ENCODE data around the gene NOG.
A peak's percentile ranks its signal among the peaks of the same experiment; 100 is the strongest.

Gene NOG

DNA sequence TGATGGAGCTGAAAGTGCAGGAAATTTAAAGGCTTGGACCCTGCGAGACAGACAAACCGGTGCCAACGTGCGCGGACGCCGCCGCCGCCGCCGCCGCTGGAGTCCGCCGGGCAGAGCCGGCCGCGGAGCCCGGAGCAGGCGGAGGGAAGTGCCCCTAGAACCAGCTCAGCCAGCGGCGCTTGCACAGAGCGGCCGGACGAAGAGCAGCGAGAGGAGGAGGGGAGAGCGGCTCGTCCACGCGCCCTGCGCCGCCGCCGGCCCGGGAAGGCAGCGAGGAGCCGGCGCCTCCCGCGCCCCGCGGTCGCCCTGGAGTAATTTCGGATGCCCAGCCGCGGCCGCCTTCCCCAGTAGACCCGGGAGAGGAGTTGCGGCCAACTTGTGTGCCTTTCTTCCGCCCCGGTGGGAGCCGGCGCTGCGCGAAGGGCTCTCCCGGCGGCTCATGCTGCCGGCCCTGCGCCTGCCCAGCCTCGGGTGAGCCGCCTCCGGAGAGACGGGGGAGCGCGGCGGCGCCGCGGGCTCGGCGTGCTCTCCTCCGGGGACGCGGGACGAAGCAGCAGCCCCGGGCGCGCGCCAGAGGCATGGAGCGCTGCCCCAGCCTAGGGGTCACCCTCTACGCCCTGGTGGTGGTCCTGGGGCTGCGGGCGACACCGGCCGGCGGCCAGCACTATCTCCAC is at the start of gene NOG:
Gene NOG (plus strand): TSS at position 54 of the 674 bp plus-strand sequence. CDS start 525 bp downstream, at position 579.
- no peak for DNase-seq

DNA sequence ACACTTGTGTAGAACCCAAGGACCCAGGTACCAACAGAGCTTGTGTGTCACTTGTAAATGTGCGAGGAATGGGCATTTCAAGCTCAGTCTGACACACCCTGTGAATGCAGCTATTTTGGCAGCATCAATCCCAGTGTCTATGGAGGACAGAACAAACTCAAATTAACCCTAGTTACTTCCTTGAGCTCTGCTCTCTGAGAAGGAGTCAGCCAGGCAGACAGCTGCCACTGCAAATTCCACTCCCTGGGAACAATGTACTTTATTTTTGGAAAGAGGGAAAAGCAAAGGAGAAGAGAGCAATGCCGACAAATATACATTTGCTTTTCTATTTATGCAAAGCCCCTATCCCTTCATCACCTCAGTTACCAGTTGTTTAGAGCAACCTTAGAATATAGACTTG is 48.4 kb upstream of the NOG start:
- no peak for DNase-seq

DNA sequence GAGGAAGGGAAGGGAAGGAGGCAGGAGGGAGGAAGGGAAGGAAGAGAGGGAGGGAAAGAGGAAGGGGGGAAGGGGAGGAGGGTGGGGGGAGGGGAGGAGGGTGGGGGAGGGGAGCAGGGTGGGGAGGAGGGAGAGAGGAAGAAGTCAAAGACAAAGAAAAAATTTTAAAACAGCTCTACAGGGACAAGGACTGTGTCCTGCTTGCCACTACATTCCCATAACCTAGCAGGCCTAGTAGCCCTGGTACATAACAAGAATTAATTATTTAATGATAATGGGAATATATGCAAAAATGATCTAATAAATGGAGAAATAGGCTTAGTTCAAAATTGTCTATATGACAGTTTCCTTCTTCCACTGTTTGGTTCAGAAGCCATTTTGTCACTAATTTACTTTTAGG is 47.6 kb upstream of the NOG start:
- DNase-seq = no peak

DNA sequence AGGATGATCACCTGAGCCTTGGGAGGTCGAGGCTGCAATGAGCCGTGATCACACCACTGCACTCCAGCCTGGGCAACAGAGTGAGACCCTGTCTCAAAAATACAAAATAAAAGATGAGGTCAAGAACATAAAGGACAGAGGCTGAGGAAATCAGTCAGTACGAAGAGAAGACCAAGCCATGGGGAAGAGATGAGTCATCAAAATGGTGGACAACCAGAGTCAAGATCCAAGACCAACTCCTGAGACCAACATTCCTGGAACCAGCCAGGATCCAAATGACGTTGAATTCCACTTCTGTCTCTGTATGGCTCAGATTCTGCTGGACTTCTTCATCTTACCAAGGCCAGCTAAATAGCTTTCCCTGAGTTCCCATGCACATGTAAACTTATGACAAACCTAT is 44.8 kb upstream of the NOG start:
- no peak for DNase-seq

DNA sequence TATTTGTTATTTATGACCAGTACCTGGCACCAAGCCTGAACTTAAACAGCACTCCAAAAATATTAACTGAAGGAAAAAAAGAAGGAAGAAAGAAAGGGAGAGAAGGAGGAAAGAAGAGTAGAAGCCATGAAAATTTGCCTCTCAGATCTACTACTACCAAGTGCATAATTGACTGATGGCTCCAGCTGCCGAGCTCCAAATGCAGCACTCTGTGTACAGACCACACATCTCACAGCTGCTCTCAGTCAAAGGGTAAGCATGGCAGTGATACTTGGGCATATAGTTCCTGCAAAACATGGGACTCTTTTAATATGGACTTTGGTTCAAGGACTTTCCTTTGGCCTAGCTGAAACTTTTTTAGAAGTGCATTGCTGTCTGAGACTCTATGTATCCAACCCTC is 44.0 kb upstream of the NOG start:
- DNase-seq = no peak

DNA sequence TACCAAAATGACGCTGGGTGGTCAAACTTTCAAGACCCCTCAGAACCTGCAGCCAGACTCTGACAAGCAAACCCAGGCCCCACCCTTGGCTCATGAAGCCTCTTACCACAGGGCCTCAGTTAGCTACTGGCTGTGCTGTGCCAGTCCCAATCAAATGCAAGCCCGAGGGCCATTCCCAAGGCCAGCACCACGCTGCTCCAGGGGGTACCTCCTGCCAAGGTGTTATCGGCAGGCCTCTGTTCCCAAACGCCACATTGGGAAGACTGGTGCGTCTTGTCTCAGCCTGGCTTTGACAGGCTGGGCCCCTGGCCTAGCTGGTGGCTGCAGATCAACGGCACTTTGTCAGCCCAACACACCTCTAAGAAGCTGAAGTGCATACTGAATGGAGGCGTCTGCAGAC is 35.8 kb upstream of the NOG start:
- no peak for DNase-seq

DNA sequence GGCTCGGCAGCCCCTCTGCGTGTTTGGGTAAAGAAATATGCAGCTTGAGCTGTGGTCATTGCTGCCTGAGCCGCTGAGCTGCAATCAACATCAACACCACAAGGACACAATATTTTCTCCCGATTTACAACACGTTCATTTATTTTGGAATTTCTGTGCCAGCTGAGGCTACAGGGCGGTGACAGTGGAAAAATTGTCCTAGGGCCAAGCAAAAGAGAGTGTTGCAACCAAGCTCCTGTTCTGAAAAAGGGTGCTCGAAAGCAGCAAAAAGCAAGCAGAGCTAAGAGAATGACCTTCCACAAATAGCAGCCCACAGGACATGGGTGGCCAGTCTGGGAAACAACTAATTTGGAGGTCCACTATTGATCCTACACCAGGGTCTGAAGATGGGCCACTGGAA is 35.4 kb upstream of the NOG start:
- no peak for DNase-seq

DNA sequence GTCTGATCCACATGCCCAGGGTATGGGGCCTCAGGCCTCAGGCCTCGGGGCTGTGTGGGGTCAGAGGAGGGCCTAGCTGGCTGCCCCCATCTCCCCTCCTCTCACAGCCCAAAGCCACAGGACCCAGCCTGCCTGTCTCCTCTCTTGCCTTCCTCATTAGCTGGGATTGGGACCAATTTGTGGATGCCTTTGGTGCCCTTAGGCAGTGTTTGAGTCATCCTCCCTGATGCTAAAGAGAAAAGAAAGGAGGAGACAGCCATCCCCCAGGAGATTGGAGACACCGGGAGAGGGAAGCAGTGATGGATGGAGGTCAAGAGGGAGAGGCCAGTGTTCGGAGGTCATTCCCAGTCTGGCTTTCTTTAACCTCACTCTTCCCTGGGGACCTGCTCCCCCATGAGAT is 23.3 kb upstream of the NOG start:
- no peak for DNase-seq

DNA sequence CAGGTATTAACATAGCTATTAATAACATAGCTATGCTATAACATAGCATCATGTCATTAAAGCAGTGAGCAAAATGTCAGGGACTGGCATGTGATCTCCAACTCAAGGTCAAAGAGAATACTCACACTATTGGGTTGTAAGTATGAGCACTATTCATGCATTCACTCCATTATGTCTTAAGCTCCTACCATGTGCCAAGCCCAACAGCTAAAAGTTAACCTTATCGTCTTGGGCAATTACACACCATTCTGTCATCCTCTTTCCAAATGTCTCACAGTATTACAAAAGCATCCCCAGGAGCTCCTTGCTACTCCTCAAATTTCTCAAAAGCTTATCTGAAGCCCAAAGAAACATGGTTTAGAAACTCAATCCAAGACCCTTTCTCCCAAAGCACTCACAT is 22.0 kb upstream of the NOG start:
- DNase-seq = no peak

DNA sequence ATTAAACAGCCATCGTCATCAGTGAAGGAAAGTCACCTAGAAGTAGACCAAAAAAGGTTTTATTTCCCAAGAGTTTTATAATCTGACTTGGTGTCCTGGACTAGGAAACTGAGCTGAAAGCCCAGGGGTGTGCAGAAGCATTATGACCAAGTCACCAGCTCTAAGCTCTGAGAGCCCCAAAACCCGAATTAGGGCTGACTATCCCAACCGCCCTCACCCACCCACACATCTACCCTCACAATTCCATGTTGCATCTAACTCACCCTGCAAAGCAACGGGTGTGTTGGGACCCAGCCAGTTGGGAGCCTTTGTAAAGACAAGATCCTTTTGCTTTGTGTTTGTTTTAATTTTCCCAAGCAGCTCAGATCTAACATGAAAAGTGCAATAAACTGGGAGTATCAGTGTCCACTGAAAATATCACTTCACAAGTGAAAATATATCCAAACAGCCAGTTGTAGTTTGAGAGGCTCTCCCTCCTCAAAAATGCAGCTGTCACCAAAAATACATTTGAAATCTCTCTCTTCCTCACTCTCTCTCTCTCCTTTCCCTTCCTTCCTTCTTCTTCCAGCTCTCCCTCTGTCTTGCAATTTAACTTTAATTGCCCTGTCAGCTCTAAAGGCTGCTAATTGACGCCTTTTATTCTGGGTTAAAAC is 16.2 kb upstream of the NOG start:
- DNase-seq = no peak

DNA sequence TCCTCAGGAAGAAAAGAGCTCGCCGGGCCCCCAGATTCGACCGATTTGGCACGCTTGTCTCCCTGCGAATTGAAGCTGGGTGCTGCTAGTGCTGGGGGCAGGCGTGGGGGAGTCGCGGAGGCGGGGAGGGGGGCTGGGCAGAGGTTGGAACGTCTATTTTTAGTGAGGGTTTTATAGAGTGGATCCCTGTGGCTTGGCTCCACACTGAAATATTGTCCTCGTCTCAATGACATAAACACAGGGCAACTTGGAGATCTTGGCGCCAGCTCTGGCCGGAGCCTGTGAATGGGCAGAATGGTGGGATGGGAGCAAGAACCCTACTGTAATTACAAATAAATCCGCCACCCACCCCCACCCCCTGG is 15.7 kb upstream of the NOG start:
- no peak for DNase-seq

DNA sequence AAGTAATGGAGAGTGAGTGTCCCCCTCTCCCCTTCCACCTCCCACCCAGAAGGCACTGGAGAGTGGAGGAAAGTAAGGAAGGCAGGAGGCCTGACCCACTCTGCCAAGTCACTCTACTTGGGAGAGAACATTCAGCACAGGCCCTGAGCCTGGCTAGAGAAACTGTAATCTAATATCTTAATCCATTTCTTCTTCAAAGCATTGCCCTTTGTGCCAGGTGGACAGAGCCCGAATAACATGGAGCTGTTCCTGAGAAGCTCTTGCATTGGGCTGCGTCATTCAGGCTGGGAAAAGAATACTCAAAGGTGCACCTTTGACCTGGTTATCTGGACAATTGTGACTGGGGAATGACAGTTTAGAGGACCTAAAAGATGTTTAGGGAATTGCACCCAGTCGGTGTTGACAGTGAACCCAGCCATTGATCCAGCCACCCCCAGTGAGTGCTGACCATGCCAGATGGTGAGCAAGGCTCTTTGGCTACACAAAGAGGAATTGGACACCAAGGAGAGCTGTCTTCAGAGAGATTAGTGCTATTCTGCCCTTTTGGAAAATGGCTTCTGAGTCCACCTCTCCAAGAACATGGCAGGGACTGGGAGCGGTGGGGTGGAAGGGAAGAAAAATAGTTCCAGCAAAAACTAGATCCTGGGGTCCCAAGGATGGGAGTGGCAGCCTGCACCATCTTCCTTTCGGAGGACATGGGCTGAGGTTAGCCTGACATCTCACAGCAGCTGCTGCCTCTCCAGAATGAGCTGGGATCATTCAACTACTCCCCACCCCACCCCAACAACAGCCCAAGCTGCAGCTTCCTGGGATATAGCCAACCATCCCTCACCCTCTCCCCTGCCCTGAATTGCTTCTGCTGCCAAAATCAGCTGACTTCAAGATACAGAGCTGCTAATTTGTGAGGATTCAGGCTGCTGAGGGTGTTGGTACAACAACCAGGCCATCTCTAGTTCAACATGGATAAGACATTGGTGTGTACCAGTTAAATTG is 11.6 kb upstream of the NOG start:
- DNase-seq = no peak

DNA sequence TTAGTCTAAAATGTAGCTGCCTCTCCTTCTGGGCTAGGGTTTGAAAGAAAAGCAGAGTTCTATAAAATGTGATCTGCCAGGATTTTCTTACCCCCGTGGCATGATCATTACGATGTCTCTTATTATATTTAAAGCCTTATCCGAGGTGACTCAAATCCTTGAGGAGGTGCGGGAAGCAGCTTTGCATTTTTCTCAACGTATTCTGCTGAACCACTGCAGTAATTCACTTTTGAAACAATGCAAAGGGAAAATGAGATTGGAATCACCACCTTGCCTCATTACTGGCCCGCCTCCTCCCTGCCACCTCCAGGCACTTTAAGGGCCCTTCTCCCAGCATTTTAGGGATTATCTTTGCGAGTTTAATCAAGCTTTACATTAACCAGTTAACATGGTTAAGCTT is 9.7 kb upstream of the NOG start:
- DNase-seq = no peak

DNA sequence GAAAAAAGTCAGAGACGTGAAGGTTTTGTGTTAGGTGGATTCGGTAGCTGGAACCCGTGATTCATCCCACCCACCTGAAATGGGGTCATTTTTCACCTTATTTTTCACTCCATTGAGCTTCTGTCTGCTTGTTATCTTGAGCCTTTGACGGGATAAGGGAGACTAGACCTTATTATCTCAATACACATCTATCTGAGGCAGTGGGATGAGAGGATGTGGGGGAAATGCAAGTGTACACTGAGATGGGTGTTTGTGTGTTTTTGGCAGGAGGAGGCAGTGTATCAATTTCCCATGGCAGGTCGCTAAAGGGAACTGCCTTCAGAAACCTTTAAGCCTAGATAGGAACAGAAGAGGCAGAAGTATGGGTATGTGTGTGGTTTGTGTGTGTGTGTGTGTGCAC is 6.2 kb upstream of the NOG start:
- no peak for DNase-seq

DNA sequence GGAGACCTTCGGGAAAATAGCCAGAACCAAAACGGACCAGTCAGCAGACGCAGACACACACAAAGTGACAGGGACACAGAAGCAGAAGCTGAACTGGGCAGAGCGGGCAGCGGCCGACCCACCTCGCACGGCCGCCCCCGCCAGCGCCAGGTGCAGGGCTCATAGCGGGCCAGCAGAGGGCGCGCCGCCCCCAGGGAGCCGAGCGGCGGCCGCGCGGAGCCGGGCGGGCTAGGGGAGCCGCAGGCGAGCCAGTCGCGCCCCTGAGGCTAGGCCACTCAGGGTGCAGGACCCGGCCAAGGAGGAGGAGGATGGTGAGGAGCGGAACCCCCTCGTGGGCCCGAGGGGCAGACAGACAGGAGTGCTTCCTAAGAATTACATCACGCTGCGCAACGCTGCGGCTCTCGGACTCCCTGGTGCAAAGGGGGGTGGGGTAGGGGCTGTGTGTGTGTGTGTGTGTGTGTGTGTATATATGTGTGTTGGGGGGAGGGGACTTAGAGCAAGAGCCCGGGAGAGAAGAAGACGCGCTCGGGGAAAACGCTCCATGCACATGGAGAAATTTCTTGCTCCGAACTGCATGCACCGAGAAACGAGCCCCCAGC is 913 bp upstream of the NOG start:
- DNase-seq = peak; percentile 60

DNA sequence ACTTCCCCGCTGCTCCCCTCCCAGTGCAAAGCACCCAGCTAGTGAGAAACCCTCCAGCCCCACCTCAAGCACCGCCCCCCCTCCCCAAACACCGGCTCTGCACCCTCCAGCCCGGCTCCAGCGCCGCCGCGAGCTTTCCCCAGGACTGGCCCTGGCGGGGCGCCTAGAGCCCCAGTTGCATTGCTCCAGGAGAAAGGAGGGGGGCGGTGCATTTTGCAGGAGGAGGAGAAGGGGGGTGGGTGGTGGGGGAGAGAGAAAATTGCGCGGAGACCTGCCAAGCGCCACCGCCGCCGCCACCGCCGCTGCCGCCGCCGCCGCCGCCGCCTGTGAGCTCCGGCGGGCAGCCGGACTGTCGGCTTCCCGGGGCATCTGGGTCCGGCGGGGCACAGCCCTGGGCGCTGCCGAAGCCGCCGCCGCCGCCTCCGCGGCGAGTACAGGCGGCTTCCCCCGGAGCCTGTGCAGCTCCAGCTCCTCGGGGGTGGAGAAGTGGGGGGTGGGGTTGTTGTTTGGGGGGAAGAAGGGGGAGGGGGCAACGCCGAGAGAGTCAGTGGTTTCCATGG is 333 bp upstream of the NOG start:
- DNase-seq = peak; percentile 26

DNA sequence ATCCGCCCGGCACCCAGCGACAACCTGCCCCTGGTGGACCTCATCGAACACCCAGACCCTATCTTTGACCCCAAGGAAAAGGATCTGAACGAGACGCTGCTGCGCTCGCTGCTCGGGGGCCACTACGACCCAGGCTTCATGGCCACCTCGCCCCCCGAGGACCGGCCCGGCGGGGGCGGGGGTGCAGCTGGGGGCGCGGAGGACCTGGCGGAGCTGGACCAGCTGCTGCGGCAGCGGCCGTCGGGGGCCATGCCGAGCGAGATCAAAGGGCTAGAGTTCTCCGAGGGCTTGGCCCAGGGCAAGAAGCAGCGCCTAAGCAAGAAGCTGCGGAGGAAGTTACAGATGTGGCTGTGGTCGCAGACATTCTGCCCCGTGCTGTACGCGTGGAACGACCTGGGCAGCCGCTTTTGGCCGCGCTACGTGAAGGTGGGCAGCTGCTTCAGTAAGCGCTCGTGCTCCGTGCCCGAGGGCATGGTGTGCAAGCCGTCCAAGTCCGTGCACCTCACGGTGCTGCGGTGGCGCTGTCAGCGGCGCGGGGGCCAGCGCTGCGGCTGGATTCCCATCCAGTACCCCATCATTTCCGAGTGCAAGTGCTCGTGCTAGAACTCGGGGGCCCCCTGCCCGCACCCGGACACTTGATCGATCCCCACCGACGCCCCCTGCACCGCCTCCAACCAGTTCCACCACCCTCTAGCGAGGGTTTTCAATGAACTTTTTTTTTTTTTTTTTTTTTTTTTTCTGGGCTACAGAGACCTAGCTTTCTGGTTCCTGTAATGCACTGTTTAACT is 1.0 kb downstream of the NOG start:
- DNase-seq = peak; percentile 19

DNA sequence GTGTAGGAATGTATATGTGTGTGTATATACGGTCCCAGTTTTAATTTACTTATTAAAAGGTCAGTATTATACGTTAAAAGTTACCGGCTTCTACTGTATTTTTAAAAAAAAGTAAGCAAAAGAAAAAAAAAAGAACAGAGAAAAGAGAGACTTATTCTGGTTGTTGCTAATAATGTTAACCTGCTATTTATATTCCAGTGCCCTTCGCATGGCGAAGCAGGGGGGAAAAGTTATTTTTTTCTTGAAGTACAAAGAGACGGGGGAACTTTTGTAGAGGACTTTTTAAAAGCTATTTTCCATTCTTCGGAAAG is 1.6 kb downstream of the NOG start:
- DNase-seq = no peak

DNA sequence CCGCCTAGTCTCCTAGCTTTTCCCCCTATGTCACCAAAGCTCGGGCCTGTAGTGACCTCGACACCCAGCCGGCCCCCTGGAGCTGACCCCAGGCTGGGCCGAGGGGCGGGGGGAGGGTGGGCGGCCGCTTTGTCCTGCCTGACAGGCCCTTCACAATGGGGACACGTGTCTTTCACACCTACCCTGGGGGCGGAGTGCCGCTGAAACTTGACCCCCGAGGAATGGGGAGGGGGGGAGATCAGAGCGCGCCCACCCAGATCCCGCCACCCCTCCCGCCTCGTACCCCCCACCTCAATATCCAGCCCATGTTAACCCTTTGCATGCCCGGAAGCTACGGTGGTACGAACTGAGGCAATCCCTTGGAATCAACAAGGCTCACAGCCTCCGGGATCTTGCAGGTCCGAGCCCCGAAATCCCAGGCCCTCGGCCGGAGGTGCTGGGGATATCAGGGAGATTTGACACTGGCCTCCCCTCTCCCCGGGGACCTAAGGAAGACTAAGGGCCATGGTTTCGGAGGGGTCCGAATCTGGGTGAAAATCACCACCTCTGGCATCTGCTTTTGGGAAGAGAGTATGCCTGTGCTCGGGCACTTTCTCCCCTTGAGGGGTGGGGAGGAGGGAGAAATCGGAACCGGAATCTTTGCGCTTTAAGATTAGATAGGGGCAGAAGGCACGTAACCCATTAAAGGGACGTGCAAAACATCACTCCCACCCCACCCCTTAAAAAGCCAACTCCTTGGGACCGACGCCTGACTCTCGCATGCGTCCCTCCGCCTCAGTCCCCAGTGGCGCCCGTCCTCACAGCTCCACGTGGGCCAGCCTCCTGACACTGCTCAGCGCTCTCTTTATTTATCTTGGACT is 2.6 kb downstream of the NOG start:
- no peak for DNase-seq

DNA sequence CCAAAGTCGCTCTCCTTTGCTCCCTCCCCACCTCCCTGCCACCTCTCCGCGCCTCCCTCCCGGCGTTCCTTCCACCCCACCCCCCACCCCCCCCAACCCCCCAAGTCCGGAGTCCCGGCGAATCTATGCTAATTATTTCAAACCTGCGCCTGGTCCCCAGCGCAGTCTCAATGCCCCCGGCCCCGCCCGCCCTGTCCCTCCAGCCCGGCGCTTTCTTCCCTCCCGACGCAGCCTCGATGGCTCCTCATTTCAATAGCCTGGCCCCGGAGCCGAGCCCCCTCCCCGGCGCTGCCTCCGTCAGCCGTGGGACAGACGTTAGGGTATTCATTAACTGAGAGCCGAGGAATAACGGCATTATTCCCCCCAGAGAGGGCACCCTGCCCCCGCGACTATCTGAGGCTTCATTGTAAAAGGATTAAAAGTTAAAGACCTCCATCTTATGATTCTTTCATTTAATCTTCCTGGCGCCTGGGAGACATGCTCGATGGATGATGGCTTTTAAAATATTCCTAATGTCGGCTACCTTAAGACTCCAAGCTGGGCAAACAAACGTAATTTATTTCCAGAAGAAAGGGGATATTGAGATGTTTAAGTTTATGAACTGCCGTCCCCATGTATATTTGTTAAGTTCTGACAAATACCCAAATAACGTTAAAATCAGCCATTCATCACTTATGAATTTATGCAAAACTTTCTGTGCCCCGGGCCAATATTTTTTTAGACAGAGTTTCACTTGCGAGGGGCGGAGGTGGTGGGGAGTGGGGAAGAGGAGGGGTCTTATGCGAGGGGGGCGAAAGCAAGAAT is 3.4 kb downstream of the NOG start:
- DNase-seq = no peak
